IMR-90 (cell line): ENCODE data around the gene FABP7. TPM values are rescaled to one million over a fixed set of nuclear protein-coding genes. Genes with fewer than 3 reads are reported as not detected.

Experiments
- ATAC-seq: fragments of 200-7000 bp; cut with Tn5 transposase; 2 replicates; pipeline ENCODE4 v1.9.1; 2020; ENCODE audit warnings: low read depth, mild to moderate bottlenecking, moderate library complexity
- BruUV-seq: library from RNA; stranded (reverse); fragments of 400-500 nt; replicated peaks from 2 replicates; lab custom pipeline; 2021; lab: Mats Ljungman, UMichigan
- CTCF ChIA-PET: fragments of 300-600 bp; formaldehyde crosslinking; extraction: SDS; loops from one replicate; lab custom pipeline; 2021; ENCODE audit warnings: antibody characterized with exemption; lab: Yijun Ruan, JAX
- POLR2A ChIA-PET: fragments of 300-600 bp; sonication (Branson Sonifier 250); formaldehyde crosslinking; loops from one replicate; lab custom pipeline; 2022; ENCODE audit warnings: antibody characterized with exemption; ENCODE audit not compliant: unreplicated experiment; lab: Charles Lee
- DNase-seq: peaks from one replicate; pipeline ENCODE4 v3.0.0; 2013
- H2AFZ ChIP-seq: replicated peaks from 2 replicates; pipeline ENCODE3; 2013; ENCODE audit warnings: low read length, mild to moderate bottlenecking; ENCODE audit not compliant: poor library complexity
- H2AK5ac ChIP-seq: 2 replicates; pipeline ENCODE4 v1.6.1; 2013; ENCODE audit warnings: low read depth, low read length, inconsistent platforms
- H2AK9ac ChIP-seq: replicated peaks from 2 replicates; pipeline ENCODE3; 2013; ENCODE audit warnings: mild to moderate bottlenecking, low read depth, low read length, moderate library complexity; ENCODE audit not compliant: poor library complexity
- H2BK120ac ChIP-seq: 2 replicates; pipeline ENCODE4 v1.6.1; 2013; ENCODE audit warnings: low read depth, low read length, inconsistent platforms
- H2BK15ac ChIP-seq: 3 replicates; pipeline ENCODE4 v1.6.1; 2013; ENCODE audit warnings: low read depth, low read length, inconsistent platforms
- H2BK20ac ChIP-seq: 2 replicates; pipeline ENCODE4 v1.6.1; 2013; ENCODE audit warnings: low read depth, mild to moderate bottlenecking, inconsistent platforms, low read length, moderate library complexity
- H2BK5ac ChIP-seq: 2 replicates; pipeline ENCODE4 v1.6.1; 2013; ENCODE audit warnings: mild to moderate bottlenecking, low read depth, low read length, inconsistent platforms; ENCODE audit not compliant: poor library complexity, severe bottlenecking
- H3K14ac ChIP-seq: replicated peaks from 2 replicates; pipeline ENCODE4 v1.6.1; 2013; ENCODE audit warnings: low read depth, low read length, inconsistent platforms
- H3K18ac ChIP-seq: 2 replicates; pipeline ENCODE4 v1.6.1; 2013; ENCODE audit warnings: low read depth, low read length, control low read depth
- H3K23ac ChIP-seq: 2 replicates; pipeline ENCODE4 v1.6.1; 2013; ENCODE audit warnings: low read depth, low read length, inconsistent platforms
- H3K27ac ChIP-seq: 2 replicates; pipeline ENCODE4 v1.5.1; 2013; ENCODE audit warnings: mild to moderate bottlenecking, control low read depth, low read length; ENCODE audit not compliant: insufficient read depth
- H3K27me3 ChIP-seq: 2 replicates; pipeline ENCODE4 v1.6.1; 2013; ENCODE audit warnings: low read length; ENCODE audit not compliant: control insufficient read depth, insufficient read depth
- H3K36me3 ChIP-seq: 2 replicates; pipeline ENCODE4 v1.6.1; 2013; ENCODE audit warnings: low read length, mixed read lengths; ENCODE audit not compliant: control insufficient read depth, insufficient read depth
- H3K4ac ChIP-seq: 2 replicates; pipeline ENCODE4 v1.6.1; 2013; ENCODE audit warnings: low read depth, low read length, inconsistent platforms
- H3K4me1 ChIP-seq: 2 replicates; pipeline ENCODE4 v1.6.1; 2013; ENCODE audit warnings: low read length, mixed read lengths; ENCODE audit not compliant: control insufficient read depth, insufficient read depth
- H3K4me2 ChIP-seq: 2 replicates; pipeline ENCODE4 v1.6.1; 2013; ENCODE audit warnings: low read depth, mild to moderate bottlenecking, control low read depth, low read length, moderate library complexity
- H3K4me3 ChIP-seq: 2 replicates; pipeline ENCODE4 v1.5.1; 2013; ENCODE audit warnings: low read depth, mild to moderate bottlenecking, control low read depth, low read length, moderate library complexity; ENCODE audit not compliant: insufficient read depth
- H3K56ac ChIP-seq: 2 replicates; pipeline ENCODE4 v1.6.1; 2013; ENCODE audit warnings: low read length, inconsistent platforms; ENCODE audit not compliant: insufficient read depth; ENCODE audit errors: extremely low read depth
- H3K79me1 ChIP-seq, 2 experiments: 2 replicates each; pipeline ENCODE4 v1.6.1; 2013; ENCODE audit warnings: low read length in 2 of 2, inconsistent platforms in 1 of 2, low read depth in 1 of 2
- H3K9ac ChIP-seq: 2 replicates; pipeline ENCODE4 v1.6.1; 2013; ENCODE audit warnings: low read depth, low read length, control low read depth
- H3K9me1 ChIP-seq: 2 replicates; pipeline ENCODE4 v1.6.1; 2013; ENCODE audit warnings: low read length, inconsistent platforms; ENCODE audit not compliant: insufficient read depth
- H3K9me3 ChIP-seq: 2 replicates; pipeline ENCODE4 v1.6.1; 2013; ENCODE audit warnings: low read length; ENCODE audit not compliant: control insufficient read depth, insufficient read depth
- H4K20me1 ChIP-seq: 2 replicates; pipeline ENCODE4 v1.6.1; 2013; ENCODE audit warnings: low read length, inconsistent platforms; ENCODE audit not compliant: insufficient read depth
- H4K5ac ChIP-seq: 2 replicates; pipeline ENCODE4 v1.6.1; 2013; ENCODE audit warnings: mild to moderate bottlenecking, low read depth, low read length, control low read depth
- H4K8ac ChIP-seq, 2 experiments: 2 replicates each; pipeline ENCODE4 v1.6.1; 2013; ENCODE audit warnings: low read depth in 2 of 2, low read length in 2 of 2, control low read depth in 1 of 2, inconsistent platforms in 1 of 2
- H4K91ac ChIP-seq: 2 replicates; pipeline ENCODE4 v1.6.1; 2013; ENCODE audit warnings: low read depth, low read length, inconsistent platforms; ENCODE audit not compliant: insufficient read depth
- BHLHE40 ChIP-seq: fragments of 150-350 bp; IDR thresholded peaks from 2 replicates; pipeline ENCODE4 v1.6.1; 2016; ENCODE audit warnings: mild to moderate bottlenecking, low read depth, low read length
- FOS ChIP-seq: fragments of 150-350 bp; IDR thresholded peaks from 2 replicates; pipeline ENCODE4 v1.6.1; 2016; ENCODE audit warnings: low read depth, low read length
- SMC3 ChIP-seq: fragments of 150-350 bp; IDR thresholded peaks from 2 replicates; pipeline ENCODE4 v1.6.1; 2016; ENCODE audit warnings: low read depth, mild to moderate bottlenecking, antibody characterized with exemption, low read length, moderate library complexity
- WGBS, 2 experiments: methylation state at CpG; one replicate each; pipeline versions ENCODE4 v1.1.5 to v1.1.7; 2013; ENCODE audit warnings: missing lambda C conversion rate in 2 of 2; ENCODE audit not compliant: insufficient read length in 1 of 2; ENCODE audit errors: extremely low coverage in 2 of 2; 5-methylcytosine and 5-hydroxymethylcytosine counted together
- dilution Hi-C: fragments of 300-500 bp; cut with HindIII; formaldehyde crosslinking; loops from one replicate; pipeline ENCODE4 v1.14.3; 2018; ENCODE audit warnings: low sequenced_read_pairs; ENCODE audit not compliant: unreplicated experiment
- in situ Hi-C: fragments of 300-500 bp; cut with MboI; formaldehyde crosslinking; loops from 3 replicates; pipeline ENCODE4 v1.14.3; 2019; ENCODE audit warnings: low sequenced_read_pairs, inconsistent platforms, mixed read lengths
- intact Hi-C: fragments of 100-400 bp; cut with micrococcal nuclease; formaldehyde crosslinking; loops from 2 replicates; pipeline ENCODE4 v1.10.0; 2022
- polyA plus RNA-seq, 3 experiments: library from polyadenylated mRNA; depleted of rRNA; stranded (reverse); fragments of >200 nt; gene quantifications; 2 replicates each; pipeline ENCODE4 v1.2.3, GENCODE V29; 2012; ENCODE audit warnings: low replicate concordance in 1 of 3
- total RNA-seq: library from RNA; depleted of rRNA; stranded (reverse); fragments of >200 nt; gene quantifications from 2 replicates; pipeline ENCODE4 v1.2.3, GENCODE V29; 2012
- TF ChIP-seq, protein P1 (sequence below): conservative IDR thresholded peaks from 2 replicates; pipeline ENCODE4 v1.5.1; 2012; ENCODE audit warnings: mild to moderate bottlenecking, low read depth, low read length, improper control_type of control experiment

The FABP7 gene
- total and polyA plus RNA-seq, 2 of the 4 experiments (the other 2 are of a cell fraction) = not detected

DNA sequence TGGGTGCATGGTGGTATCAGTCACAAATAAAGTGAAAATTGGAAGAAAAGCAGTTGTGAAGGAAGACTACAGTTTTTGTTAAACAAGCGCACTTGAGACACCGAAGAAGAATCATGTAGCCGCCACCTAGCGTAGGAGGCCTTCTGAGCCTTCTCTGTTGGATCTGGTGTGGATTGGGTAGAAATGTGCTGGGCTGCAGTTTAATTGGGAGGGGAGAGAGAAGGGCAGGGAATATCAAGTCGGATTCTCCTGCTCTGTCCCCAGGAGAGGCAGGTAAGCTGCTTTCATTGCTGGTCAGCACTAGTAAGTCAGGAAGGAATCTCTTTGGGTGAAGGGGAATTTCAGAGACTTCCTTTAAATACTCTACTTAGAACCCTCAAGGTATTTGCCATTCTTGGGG is 1.2 kb upstream of the FABP7 start:
- Histone ChIP-seq H3K23ac (no peak overlapping the region), H3K9ac (no peak overlapping the region), H3K18ac (no peak overlapping the region), H3K4me2 (no peak overlapping the region), H3K36me3 (no peaks in the 10 kb centered on the region), H2BK120ac (no peak overlapping the region), H2BK15ac (no peak overlapping the region), H2AFZ (no peak overlapping the region), H2BK5ac (no peak overlapping the region), H3K27ac (no peak overlapping the region), H3K27me3 (peaks cover 4% of the 10 kb centered on the region; the same call in 1 of the 2 replicates), H4K5ac (no peak overlapping the region), H3K4me1 (no peaks in the 10 kb centered on the region), H3K56ac (no peak overlapping the region), H3K14ac (no peak overlapping the region), H4K20me1 (no peaks in the 10 kb centered on the region), H3K9me3 (no peaks in the 10 kb centered on the region), H2BK20ac (no peak overlapping the region), H4K8ac (no peak overlapping the region), H3K79me1 (no peaks in the 10 kb centered on the region), H3K9me1 (no peaks in the 10 kb centered on the region), H3K4ac (no peak overlapping the region), H2AK9ac (no peak overlapping the region), H4K91ac (no peak overlapping the region), H2AK5ac (no peak overlapping the region), H3K4me3 (no peak overlapping the region)
- TF ChIP-seq FOS (no peak), BHLHE40 (no peak), SMC3 (no peak)
- TF ChIP-seq, protein P1, sequence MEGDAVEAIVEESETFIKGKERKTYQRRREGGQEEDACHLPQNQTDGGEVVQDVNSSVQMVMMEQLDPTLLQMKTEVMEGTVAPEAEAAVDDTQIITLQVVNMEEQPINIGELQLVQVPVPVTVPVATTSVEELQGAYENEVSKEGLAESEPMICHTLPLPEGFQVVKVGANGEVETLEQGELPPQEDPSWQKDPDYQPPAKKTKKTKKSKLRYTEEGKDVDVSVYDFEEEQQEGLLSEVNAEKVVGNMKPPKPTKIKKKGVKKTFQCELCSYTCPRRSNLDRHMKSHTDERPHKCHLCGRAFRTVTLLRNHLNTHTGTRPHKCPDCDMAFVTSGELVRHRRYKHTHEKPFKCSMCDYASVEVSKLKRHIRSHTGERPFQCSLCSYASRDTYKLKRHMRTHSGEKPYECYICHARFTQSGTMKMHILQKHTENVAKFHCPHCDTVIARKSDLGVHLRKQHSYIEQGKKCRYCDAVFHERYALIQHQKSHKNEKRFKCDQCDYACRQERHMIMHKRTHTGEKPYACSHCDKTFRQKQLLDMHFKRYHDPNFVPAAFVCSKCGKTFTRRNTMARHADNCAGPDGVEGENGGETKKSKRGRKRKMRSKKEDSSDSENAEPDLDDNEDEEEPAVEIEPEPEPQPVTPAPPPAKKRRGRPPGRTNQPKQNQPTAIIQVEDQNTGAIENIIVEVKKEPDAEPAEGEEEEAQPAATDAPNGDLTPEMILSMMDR = no peak
- DNase-seq (no peak), ATAC-seq (no peak)
- WGBS, 2 experiments = no CpG with 5 or more reads among the region's 5 CpGs
- CTCF ChIA-PET = no interaction called here
- intact Hi-C loops (no loop called here), dilution Hi-C loops (no loop called here), in situ Hi-C loops (no loop called here)
- POLR2A ChIA-PET = no interaction called here
- no TSS peak for BruUV-seq
